ENCODE data around the gene TNFSF13. TPM values are rescaled to one million over a fixed set of nuclear protein-coding genes. Genes with fewer than 3 reads are reported as not detected.

The TNFSF13 gene
- total RNA-seq, 1 experiment from 2014 or later, result 46.4 TPM

DNA sequence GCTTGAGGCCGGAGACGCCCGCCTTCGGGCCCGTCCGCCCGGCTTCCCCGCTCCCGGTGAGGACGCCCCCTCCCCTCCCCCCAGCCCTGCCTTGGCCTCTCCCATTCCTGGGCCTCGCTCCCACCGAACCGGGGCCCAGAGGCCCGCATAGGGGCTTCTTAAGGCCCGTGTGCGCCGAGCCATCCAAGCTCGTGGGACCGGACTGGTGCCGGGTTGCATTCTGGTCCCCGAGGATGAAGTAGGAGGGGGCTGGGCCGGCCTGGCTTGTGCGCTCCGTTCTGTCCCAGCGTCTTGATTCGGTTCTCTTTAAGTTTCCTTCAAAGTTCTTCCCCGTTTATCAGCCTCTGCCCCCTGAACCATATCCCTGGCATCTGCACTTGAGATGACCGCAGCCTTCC lies 3.7 kb downstream of the TNFSF13 start:
- Histone ChIP-seq H3K79me2 (ENCODE audit: low read depth) (peaks cover 25% of the 10 kb centered on the region), H3K27me3 (ENCODE audit: insufficient read depth, low read depth) (no peaks in the 10 kb centered on the region), H3F3A (ENCODE audit: insufficient read depth, low read depth) (no peaks in the 10 kb centered on the region), H3K27ac (peak overlapping the region; percentile 60; the same call in 1 of the 2 replicates), H4K20me1 (ENCODE audit: insufficient read depth) (no peaks in the 10 kb centered on the region), H3K9me2 (ENCODE audit: insufficient read depth) (no peaks in the 10 kb centered on the region), H3K9me3 (ENCODE audit: insufficient read depth, low read depth) (no peaks in the 10 kb centered on the region), H3K36me3 (ENCODE audit: low read depth) (no peaks in the 10 kb centered on the region), H3K4me2 (peak overlapping the region; percentile 97), H2AFZ (peak overlapping the region; percentile 68; the same call in 1 of the 2 replicates), H3K4me1 (replicated peaks; ENCODE audit: insufficient read depth) (peaks cover 9% of the 10 kb centered on the region), H3K4me3 (peak overlapping the region; percentile 92)
- CTCF ChIA-PET, result no interaction called here
- DNase-seq, result no peak
- intact Hi-C loops (cut with micrococcal nuclease; ENCODE audit: unreplicated experiment), result no loop called here
- BruUV-seq (replicated peaks), result no TSS peak
- TF ChIP-seq, protein P1, sequence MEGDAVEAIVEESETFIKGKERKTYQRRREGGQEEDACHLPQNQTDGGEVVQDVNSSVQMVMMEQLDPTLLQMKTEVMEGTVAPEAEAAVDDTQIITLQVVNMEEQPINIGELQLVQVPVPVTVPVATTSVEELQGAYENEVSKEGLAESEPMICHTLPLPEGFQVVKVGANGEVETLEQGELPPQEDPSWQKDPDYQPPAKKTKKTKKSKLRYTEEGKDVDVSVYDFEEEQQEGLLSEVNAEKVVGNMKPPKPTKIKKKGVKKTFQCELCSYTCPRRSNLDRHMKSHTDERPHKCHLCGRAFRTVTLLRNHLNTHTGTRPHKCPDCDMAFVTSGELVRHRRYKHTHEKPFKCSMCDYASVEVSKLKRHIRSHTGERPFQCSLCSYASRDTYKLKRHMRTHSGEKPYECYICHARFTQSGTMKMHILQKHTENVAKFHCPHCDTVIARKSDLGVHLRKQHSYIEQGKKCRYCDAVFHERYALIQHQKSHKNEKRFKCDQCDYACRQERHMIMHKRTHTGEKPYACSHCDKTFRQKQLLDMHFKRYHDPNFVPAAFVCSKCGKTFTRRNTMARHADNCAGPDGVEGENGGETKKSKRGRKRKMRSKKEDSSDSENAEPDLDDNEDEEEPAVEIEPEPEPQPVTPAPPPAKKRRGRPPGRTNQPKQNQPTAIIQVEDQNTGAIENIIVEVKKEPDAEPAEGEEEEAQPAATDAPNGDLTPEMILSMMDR (conservative IDR thresholded peaks at IDR 0.05), result no peak
- no peak for TF ChIP-seq EZH2 (IDR thresholded peaks at IDR 0.05; ENCODE audit: low read depth)
- POLR2A ChIA-PET (ENCODE audit: unreplicated experiment), result no interaction called here

DNA sequence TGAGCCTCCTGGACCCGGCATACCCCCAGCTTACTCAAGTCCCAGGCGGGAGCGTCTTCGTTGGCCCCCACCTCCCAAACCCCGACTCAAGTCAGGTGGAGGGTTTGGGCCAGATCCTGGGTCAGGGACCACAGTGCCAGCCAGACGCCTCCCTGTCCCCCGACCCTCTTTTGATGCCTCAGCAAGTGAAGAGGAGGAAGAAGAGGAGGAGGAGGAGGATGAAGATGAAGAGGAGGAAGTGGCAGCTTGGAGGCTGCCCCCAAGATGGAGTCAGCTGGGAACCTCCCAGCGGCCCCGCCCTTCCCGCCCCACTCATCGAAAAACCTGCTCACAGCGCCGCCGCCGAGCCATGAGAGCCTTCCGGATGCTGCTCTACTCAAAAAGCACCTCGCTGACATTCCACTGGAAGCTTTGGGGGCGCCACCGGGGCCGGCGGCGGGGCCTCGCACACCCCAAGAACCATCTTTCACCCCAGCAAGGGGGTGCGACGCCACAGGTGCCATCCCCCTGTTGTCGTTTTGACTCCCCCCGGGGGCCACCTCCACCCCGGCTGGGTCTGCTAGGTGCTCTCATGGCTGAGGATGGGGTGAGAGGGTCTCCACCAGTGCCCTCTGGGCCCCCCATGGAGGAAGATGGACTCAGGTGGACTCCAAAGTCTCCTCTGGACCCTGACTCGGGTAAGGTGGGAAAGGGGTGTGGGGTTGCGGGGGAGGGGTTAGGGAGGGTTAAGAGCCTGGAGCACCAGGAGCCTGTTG lies 4.7 kb downstream of the TNFSF13 start:
- no peak for DNase-seq
- ChIA-PET POLR2A (ENCODE audit: unreplicated experiment) (no interaction called here), CTCF (no interaction called here)
- intact Hi-C loops (cut with micrococcal nuclease; ENCODE audit: unreplicated experiment), result no loop called here
- no peak overlapping the region for H3K27ac ChIP-seq
- H3K9me2 ChIP-seq (ENCODE audit: insufficient read depth), result no peaks in the 10 kb centered on the region
- no peaks in the 10 kb centered on the region for H4K20me1 ChIP-seq (ENCODE audit: insufficient read depth)
- H3K9me3 ChIP-seq (ENCODE audit: insufficient read depth, low read depth), result no peaks in the 10 kb centered on the region
- no peaks in the 10 kb centered on the region for H3K27me3 ChIP-seq (ENCODE audit: insufficient read depth, low read depth)
- H3K4me2 ChIP-seq, result peak overlapping the region; percentile 97
- H3K79me2 ChIP-seq (ENCODE audit: low read depth), result peaks cover 25% of the 10 kb centered on the region
- no peak overlapping the region for H2AFZ ChIP-seq
- TF ChIP-seq EZH2 (IDR thresholded peaks at IDR 0.05; ENCODE audit: low read depth), result no peak
- TF ChIP-seq, protein P1 (conservative IDR thresholded peaks at IDR 0.05), result no peak
- no TSS peak for BruUV-seq (replicated peaks)
- H3K4me1 ChIP-seq (replicated peaks; ENCODE audit: insufficient read depth), result peaks cover 9% of the 10 kb centered on the region
- H3F3A ChIP-seq (ENCODE audit: insufficient read depth, low read depth), result no peaks in the 10 kb centered on the region
- H3K4me3 ChIP-seq, result peak overlapping the region; percentile 92; the same call in 1 of the 2 replicates
- H3K36me3 ChIP-seq (ENCODE audit: low read depth), result no peaks in the 10 kb centered on the region

GRCh38 chr17:7569571-7569970 lies 11.0 kb downstream of the TNFSF13 start:
- POLR2A ChIA-PET (ENCODE audit: unreplicated experiment), result no interaction called here

More at GRCh38 chr17:7569571-7569970, 11.0 kb downstream of the TNFSF13 start:
- TF ChIP-seq, protein P1 (conservative IDR thresholded peaks at IDR 0.05), result no peak
- no peak for TF ChIP-seq EZH2 (IDR thresholded peaks at IDR 0.05; ENCODE audit: low read depth)
- no peak overlapping the region for H2AFZ ChIP-seq
- H3K4me3 ChIP-seq, result no peak overlapping the region
- BruUV-seq (replicated peaks), result no TSS peak
- peaks cover 20% of the 10 kb centered on the region for H3K79me2 ChIP-seq (ENCODE audit: low read depth)
- CTCF ChIA-PET, result no interaction called here
- H3K36me3 ChIP-seq (ENCODE audit: low read depth), result peaks cover 8% of the 10 kb centered on the region
- H3K4me2 ChIP-seq, result no peak overlapping the region
- H3K4me1 ChIP-seq (replicated peaks; ENCODE audit: insufficient read depth), result peaks cover 4% of the 10 kb centered on the region
- intact Hi-C loops (cut with micrococcal nuclease; ENCODE audit: unreplicated experiment), result no loop called here
- no peak for DNase-seq
- no peaks in the 10 kb centered on the region for H3K9me2 ChIP-seq (ENCODE audit: insufficient read depth)
- H3K9me3 ChIP-seq (ENCODE audit: insufficient read depth, low read depth), result no peaks in the 10 kb centered on the region
- peaks cover 9% of the 10 kb centered on the region for H4K20me1 ChIP-seq (ENCODE audit: insufficient read depth)
- H3K27me3 ChIP-seq (ENCODE audit: insufficient read depth, low read depth), result no peaks in the 10 kb centered on the region
- no peak overlapping the region for H3K27ac ChIP-seq
- H3F3A ChIP-seq (ENCODE audit: insufficient read depth, low read depth), result peaks cover 19% of the 10 kb centered on the region

Data from PC-9 (cell line).